ENCODE data around the gene TUB.

TUB gene

GRCh38 chr11:8080674-8081590 lies at the start of gene TUB:
TUB (plus strand) TSS chr11:8081211; CDS start chr11:8081511, 300 bp downstream.
- DNase-seq, result no peak

GRCh38 chr11:8031248-8032115 lies 49.5 kb upstream of the TUB start:
- no peak for DNase-seq

GRCh38 chr11:8032122-8032521 lies 48.9 kb upstream of the TUB start:
- no peak for DNase-seq

GRCh38 chr11:8032576-8033304 lies 48.3 kb upstream of the TUB start:
- DNase-seq, result no peak

GRCh38 chr11:8033305-8034105 lies 47.5 kb upstream of the TUB start:
- peak; percentile 68 for DNase-seq

- no peak for DNase-seq
These were observed 46.9 kb upstream of the TUB start for GRCh38 chr11:8034106-8034585.

GRCh38 chr11:8034604-8035190 lies 46.3 kb upstream of the TUB start:
- no peak for DNase-seq

GRCh38 chr11:8035200-8035855 lies 45.7 kb upstream of the TUB start:
- DNase-seq, result no peak

- no peak for DNase-seq
These were observed 44.8 kb upstream of the TUB start for GRCh38 chr11:8036002-8036802.

GRCh38 chr11:8036986-8037385 lies 44.0 kb upstream of the TUB start:
- no peak for DNase-seq

GRCh38 chr11:8038393-8038792 lies 42.6 kb upstream of the TUB start:
- no peak for DNase-seq

GRCh38 chr11:8038811-8039529 lies 42.0 kb upstream of the TUB start:
- DNase-seq, result no peak

- DNase-seq, result no peak
These were observed 41.3 kb upstream of the TUB start for GRCh38 chr11:8039530-8040260.

GRCh38 chr11:8040261-8040920 lies 40.6 kb upstream of the TUB start:
- no peak for DNase-seq

- no peak for DNase-seq
These were observed 40.1 kb upstream of the TUB start for GRCh38 chr11:8040921-8041285.

- no peak for DNase-seq
These were observed 39.4 kb upstream of the TUB start for GRCh38 chr11:8041576-8041975.

GRCh38 chr11:8043756-8044155 lies 37.3 kb upstream of the TUB start:
- DNase-seq, result no peak

- DNase-seq, result no peak
These were observed 35.2 kb upstream of the TUB start for GRCh38 chr11:8045839-8046238.

Measured in T1000 (cell line).